ENCODE measurements around the gene SLC6A15.

Gene SLC6A15

DNA sequence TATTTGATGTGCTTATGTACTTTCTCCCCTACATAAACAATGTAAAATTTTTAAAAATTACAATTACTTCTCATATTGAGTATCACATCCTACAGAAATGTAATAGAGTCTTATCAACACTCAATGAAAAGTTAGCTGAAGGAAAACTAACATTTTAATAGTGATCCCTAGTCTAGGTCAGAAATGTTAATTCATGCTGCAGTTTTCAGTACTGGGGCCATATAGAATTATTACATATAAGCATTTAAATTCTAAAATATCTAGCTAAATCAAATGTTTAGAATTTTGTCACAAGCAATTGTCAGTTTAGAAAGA lies 37.8 kb downstream of the SLC6A15 start:
- H3K27ac ChIP-seq, result no peak overlapping the region
- TF ChIP-seq, protein P1, sequence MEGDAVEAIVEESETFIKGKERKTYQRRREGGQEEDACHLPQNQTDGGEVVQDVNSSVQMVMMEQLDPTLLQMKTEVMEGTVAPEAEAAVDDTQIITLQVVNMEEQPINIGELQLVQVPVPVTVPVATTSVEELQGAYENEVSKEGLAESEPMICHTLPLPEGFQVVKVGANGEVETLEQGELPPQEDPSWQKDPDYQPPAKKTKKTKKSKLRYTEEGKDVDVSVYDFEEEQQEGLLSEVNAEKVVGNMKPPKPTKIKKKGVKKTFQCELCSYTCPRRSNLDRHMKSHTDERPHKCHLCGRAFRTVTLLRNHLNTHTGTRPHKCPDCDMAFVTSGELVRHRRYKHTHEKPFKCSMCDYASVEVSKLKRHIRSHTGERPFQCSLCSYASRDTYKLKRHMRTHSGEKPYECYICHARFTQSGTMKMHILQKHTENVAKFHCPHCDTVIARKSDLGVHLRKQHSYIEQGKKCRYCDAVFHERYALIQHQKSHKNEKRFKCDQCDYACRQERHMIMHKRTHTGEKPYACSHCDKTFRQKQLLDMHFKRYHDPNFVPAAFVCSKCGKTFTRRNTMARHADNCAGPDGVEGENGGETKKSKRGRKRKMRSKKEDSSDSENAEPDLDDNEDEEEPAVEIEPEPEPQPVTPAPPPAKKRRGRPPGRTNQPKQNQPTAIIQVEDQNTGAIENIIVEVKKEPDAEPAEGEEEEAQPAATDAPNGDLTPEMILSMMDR (IDR thresholded peaks at IDR 0.05), result peak; percentile 50
- no peak for TF ChIP-seq ZFX (IDR thresholded peaks at IDR 0.05; ENCODE audit: borderline replicate concordance)

DNA sequence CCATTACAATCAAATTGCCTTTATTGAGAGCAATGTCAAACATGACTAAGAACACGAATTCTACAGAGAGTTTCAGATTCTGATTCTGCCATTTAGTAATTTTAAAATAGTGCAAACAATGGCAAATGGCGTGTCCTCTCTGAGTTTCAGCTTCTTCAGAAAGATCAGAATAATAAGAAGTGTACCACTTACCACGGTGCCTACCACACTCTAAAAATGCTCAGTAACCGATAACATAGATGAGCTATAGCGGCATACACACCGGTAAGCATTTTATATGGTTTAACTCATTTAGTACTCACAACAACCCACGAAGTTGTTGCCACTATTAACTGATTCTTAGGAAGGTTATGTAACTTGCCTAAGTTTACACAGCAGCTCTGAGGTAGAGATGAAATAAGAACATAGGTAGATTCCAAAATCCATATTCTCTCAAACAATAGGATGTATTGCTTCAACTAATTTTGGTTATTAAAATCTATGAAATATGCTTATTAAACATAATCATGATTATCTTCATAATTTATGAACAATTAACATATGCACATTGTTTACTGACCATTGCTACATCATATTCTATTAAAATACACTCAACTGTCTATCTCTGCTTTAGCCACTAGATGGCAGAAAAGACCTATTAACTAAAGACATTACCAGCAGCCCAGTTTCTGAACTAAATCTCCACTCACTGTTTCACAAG lies 38.3 kb downstream of the SLC6A15 start:
- no peak overlapping the region for H3K27ac ChIP-seq
- TF ChIP-seq, protein P1 (IDR thresholded peaks at IDR 0.05), result peak; percentile 88
- no peak for TF ChIP-seq ZFX (IDR thresholded peaks at IDR 0.05; ENCODE audit: borderline replicate concordance)

DNA sequence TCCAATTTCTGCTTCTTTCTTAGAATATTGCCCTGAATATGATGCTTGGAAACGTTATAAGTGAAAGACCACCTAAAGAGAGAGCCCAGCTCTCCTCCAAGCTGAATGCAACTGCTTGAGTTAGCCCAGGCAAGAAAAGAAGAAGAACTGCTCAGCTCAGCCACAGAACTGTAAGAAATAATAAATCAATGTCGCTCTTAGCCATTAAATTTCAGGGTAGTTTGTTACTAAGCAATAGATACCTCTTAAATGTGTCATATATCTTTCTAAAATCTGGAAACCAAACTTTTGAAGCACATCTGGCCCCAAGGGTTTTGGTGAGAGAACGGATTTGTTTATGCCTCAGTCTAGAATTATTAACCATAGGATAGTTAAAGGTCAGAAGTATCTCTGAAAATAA lies 50.4 kb downstream of the SLC6A15 start:
- no peak for TF ChIP-seq ZFX (IDR thresholded peaks at IDR 0.05; ENCODE audit: borderline replicate concordance)
- TF ChIP-seq, protein P1 (IDR thresholded peaks at IDR 0.05), result no peak
- H3K27ac ChIP-seq, result no peak overlapping the region

DNA sequence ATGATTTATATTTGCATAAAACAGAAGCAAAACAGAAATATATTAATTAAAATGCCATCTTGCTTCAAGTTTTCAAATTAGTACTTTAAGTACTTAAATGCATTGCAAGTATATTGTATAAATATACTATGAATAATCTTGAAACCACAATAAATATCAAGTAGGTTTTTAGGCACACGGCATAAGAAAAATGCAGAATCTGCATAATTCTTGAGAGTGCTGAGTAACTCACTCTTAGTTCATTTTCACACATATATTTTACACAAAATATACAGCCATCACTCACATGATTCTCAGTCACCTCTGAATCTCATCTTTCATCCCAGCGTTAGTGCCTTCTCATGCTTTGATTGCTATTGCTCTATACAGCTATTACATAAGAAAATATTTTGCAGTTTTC lies 51.9 kb downstream of the SLC6A15 start:
- no peak for TF ChIP-seq ZFX (IDR thresholded peaks at IDR 0.05; ENCODE audit: borderline replicate concordance)
- TF ChIP-seq, protein P1 (IDR thresholded peaks at IDR 0.05), result no peak

DNA sequence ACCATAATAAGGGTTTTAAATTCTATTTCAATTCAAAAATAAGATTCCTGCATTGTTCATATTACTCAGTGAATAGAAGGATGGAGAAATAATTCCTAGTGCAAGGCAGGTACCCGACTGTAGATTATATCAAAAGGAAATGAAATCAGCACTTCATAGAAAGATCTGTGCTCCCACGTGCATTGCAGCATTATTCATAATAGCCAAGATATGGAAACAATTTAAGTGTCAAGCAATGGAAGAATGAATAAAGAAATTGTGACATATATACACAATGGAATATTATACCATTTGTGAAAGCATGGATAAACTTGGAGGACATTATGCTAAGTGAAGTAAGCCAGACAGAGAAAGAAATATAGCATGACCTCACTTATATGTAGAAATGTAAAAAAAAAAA lies 53.8 kb downstream of the SLC6A15 start:
- no peak overlapping the region for H3K27ac ChIP-seq
- TF ChIP-seq, protein P1 (IDR thresholded peaks at IDR 0.05), result no peak
- no peak for TF ChIP-seq ZFX (IDR thresholded peaks at IDR 0.05; ENCODE audit: borderline replicate concordance)

More for the DNA sequence above, 51.9 kb downstream of the SLC6A15 start:
- no peak overlapping the region for H3K27ac ChIP-seq

DNA sequence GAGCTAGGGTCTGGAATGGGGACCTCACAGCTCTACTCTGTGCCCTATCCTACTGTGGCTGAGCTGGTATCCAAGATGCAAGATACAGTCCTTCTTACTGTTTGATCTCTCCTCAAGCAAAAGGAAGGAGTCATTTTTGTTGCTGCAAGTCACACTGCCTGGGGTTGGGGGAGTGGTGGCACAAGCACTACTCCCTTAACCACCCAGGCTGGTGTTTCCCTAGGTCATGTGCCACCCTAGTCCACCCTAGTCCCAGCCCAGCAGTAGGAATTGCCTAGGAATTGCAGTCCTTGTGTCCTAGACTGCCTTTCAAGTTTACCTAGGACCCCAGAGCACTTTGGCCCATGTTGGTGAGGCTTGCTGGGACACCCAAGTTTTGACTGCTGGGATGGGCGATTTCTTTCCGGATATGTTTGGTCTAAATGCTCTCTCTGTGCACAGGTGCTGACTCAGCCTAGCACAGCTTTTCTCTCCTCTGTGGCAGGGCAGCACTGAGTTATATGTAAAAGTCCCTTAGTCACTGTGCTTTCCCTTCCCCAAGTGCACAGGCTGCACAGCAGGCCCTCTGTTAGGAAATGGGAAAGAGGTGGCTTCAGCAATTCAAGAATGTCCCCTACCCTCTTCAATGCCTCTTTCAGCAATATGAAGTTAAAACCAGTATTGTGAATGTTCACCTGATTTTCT lies 54.9 kb downstream of the SLC6A15 start:
- no peak for TF ChIP-seq ZFX (IDR thresholded peaks at IDR 0.05; ENCODE audit: borderline replicate concordance)
- TF ChIP-seq, protein P1 (IDR thresholded peaks at IDR 0.05), result no peak
- H3K27ac ChIP-seq, result no peak overlapping the region

DNA sequence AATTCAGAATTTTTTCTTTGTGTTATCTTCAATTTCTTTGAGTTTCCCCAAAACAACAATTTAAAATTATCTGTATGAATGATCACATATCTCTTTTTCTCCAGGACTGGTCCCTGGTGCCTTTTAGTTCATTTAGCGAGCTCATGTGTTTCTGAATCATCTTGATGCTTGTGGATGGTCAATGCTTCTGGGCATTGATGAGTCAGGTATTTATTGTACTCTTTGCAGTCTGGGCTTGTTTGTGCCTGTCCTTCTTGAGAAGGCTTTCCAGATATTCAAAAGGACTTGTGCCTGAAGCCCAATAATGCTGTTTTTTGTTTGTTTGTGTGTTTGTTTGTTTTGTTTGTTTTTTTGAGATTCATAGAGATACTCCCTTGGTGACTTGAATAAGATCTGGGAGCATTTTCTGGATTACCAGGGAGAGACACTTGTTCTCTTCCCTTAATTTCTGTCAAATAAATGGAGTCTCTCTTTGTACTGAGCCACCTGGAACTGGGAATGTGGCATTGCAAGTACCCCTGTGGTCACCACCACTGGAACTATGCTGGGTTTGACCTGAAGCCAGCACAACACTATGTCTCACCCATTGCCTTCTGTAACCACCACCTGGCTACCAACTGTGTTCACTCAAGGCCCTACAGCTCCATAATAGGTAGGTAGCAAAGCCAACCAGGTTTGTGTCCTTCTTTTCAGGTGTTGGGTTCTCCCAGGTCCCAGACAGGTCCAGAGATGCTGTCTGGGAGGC lies 56.3 kb downstream of the SLC6A15 start:
- TF ChIP-seq ZFX (IDR thresholded peaks at IDR 0.05; ENCODE audit: borderline replicate concordance), result no peak
- TF ChIP-seq, protein P1 (IDR thresholded peaks at IDR 0.05), result no peak
- H3K27ac ChIP-seq, result no peak overlapping the region
